ENCODE results near the gene CCNF.
"Not testable (repeated sequence)": the region's sequence is repeated elsewhere in the genome, so short reads cannot be mapped to it uniquely, and the experiment has no call there.

CCNF gene

GRCh38 chr16:2471653-2472487, 42.6 kb downstream of the CCNF start:
- no peak for DNase-seq (ENCODE audit: low spot score)

- no peak for DNase-seq (ENCODE audit: low spot score)
Measured at GRCh38 chr16:2472488-2472864, 43.2 kb downstream of the CCNF start.

GRCh38 chr16:2472885-2473445, 43.7 kb downstream of the CCNF start:
- no peak for DNase-seq (ENCODE audit: low spot score)

DNA sequence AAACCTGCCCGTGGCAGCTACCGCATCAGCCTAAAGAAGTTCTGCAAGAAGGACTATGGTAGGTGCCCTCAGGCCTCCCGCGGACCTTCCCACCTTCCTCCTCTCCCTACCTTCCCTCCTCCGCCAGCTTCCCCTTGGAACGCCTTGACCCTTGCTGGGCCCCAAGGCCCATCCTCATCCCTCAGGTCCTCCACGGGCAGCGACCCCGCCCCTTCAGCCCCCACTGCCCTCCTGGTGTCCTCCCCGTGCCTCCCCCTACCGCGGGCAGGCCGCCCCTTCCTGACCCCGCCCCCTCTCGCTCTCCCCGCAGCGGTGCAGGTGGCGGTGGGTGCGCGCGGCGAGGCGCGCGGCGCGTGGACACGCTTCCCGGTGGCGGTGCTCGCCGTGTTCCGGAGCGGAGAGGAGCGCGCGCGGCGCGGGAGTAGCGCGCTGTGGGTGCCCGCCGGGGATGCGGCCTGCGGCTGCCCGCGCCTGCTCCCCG, 44.2 kb downstream of the CCNF start:
- no peak for DNase-seq (ENCODE audit: low spot score)

DNA sequence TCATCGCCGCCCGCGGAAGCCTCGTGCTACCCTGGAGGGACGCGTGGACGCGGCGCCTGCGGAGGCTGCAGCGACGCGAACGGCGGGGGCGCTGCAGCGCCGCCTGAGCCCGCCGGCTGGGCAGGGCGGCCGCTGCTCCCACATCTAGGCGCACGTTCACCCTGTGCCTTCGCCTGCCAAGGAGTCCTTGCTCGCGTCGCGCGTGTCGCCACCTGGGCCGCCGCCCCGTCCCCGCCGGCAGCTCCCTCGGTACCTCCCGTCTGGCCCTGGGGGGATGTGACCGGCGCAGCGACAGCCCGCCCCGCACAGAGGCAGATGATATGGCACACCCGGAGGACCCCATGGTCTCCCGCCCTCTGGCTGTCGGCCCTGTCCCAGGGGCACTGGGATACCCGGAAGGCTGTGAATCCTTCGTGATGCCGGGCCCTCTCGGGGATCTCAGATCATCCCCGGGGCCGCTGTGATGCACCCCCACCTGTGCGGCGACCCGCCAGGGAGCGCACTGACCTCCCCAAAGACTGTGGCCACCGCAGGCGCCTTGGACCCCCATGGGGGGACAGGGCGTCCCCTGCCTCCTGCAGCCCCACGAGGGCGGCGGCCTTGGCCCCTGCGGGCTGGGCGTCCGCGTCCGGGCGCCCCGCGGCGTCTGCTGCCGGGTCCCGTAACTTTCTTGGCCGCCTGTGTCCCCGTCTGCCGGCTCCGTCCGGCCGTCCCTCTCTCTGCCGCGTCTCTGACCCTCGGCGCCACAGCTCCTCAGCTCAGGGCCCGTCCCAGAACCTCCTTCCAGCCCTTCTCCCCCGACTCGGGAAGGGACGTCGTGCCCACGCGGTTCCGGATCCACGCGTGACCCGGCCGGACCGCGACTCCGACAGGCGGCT, 45.0 kb downstream of the CCNF start:
- peak; percentile 44 for DNase-seq (ENCODE audit: low spot score)

DNA sequence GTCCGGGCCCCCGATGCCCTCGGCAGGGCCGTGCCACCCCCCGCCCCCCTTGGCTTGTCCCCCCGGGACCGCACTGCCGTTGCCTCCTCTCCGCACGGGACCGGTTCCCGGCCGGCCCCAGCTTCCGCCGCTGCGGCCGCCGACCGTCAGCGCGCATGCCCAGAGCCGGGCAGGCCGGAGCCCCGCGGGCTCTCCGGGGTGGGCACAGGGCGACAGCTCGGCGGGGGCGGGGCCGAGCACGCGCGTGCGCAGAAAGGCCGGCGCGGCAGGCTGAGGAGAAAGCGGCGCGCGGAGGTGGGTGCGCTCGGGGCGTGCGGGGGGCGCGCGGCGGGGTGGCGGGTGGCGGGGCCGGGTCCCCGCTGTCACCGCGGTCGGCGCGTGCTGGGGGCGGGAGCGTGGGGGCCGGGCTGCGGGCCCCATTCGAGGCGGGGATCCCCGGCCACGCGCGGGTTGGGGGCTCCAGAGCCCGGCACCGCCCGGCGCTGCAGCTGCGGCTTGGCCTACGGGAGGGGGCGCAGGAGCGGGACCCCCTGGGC, 45.7 kb downstream of the CCNF start, which contains the start of gene TBC1D24:
Gene TBC1D24, plus strand, starts transcription at position 251 of the 536 bp plus-strand sequence. CDS start 21,022 bp downstream, outside the sequence.
- peak; percentile 87 for DNase-seq (ENCODE audit: low spot score)

DNA sequence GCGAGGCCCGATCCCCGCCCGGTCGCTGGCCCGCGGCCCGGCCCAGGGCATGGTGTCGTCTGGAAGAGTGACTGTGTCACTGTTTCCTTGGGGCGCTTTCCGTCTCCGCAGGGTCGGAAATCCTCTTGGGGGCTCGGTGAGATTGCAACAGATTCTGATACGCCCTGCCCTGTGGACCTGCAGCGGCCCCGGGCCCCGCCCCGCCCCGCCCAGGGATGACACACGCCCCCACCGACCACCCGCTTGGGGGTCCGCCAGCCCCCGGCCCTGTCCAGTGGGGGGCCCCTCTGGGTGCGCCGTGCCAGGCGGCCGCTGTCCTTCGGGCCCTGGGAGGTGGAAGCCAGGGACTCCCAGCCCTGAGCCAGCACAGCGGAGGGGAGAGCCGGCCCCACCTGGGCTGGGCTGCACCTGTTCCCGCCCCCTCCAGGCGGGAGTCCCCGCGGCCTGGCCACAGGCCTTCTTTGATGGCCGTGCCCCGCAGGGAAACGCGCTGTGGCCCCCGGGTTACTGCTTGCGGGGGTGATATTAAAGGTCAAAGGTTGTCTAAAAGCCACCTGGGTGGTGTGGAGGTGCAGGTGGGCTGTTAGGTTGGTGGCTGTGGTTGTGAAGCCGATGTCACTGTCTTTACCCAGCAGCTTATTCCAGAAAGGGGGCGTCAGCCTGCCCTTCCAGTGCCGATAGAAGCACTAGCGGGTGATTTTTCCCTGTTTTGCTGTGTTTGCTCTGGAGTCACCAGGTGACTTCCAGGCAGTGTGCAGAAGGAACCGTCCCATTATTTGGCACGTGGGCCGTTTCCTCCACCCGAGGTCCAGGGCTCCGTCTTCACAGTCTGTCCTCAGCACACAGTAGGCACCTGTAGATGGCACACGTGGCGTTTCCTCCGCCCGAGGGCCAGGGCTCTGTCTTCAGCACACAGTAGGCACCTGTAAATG, 46.4 kb downstream of the CCNF start:
- DNase-seq (ENCODE audit: low spot score): no peak

- no peak for DNase-seq (ENCODE audit: low spot score)
Measured at GRCh38 chr16:2476345-2476720, 47.1 kb downstream of the CCNF start.

DNA sequence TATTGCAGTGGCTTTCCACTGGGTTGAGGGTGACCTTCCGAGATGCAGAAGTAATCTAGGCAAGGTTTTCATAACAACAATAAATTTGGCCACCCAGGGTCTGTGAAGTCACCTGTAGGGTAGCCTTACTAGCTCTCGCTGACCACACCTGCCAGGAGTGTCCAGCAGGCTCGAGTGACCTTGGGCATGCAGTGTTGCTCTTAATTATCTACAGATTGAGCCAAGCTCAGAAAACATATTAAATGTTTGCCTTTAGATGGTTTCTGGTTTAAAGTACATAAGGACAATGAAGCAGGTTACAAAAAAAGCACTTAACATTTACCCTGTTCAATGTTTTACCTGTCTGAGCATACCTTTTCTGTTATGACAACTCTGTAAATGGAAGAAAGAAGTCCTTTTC, 47.5 kb downstream of the CCNF start:
- DNase-seq (ENCODE audit: low spot score): no peak

DNA sequence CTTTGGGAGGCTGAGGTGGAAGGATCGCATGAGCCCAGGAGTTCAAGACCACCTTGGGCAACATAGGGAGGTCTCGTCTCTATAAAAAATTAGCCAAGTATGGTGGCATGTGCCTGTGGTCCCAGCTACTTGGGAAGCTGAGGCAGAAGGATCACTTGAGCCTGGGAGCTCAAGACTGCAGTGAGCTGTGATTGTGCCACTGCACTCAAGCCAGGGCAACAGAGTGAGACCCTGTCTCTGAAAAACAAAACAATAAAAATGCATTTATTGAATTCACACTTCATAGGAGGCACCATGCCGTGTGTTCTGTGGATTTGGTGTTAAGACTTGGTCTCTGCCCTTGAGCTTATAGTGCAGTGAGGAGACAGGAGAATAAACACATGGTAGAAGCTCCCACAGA, 48.1 kb downstream of the CCNF start:
- no peak for DNase-seq (ENCODE audit: low spot score)

- DNase-seq (ENCODE audit: low spot score): no peak
Measured at GRCh38 chr16:2478279-2478678, 49.0 kb downstream of the CCNF start.

GRCh38 chr16:2479996-2480395, 50.7 kb downstream of the CCNF start:
- DNase-seq (ENCODE audit: low spot score): not testable (repeated sequence)

GRCh38 chr16:2480948-2481347, 51.7 kb downstream of the CCNF start:
- DNase-seq (ENCODE audit: low spot score): no peak

GRCh38 chr16:2481676-2482075, 52.4 kb downstream of the CCNF start:
- no peak for DNase-seq (ENCODE audit: low spot score)

GRCh38 chr16:2482249-2482648, 53.0 kb downstream of the CCNF start:
- no peak for DNase-seq (ENCODE audit: low spot score)

GRCh38 chr16:2482708-2483534, 53.7 kb downstream of the CCNF start:
- peak; percentile 65 for DNase-seq (ENCODE audit: low spot score)

- DNase-seq (ENCODE audit: low spot score): no peak
Measured at GRCh38 chr16:2483939-2484897, 55.0 kb downstream of the CCNF start.

- DNase-seq (ENCODE audit: low spot score): no peak
Measured at GRCh38 chr16:2484898-2485508, 55.8 kb downstream of the CCNF start.
